NCI-H1436 (cell line): ENCODE measurements around the gene RAPGEF1.

ENCODE experiments used
- DNase-seq: peaks from one replicate; lab custom pipeline; 2025; lab: John Stamatoyannopoulos, UW

The RAPGEF1 gene

DNA sequence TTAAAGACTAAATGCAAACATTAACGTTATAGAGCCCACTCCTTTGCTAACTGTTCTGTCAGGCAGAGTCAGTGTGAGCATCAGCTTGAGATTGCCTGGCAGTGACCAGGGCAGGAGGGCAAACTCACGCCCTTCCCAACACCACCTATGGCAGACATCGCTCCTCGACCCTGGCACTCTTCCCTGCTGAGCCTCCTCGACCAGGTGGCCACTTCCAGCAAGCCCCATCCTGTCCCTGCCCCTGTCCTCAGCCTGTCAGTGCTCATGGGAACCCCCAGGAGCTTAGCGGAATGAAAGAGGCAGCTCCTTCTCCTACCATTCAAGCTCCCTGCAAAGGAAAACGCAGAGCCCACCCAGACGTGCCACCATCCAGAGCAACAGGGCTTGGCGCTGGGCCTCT is 152.5 kb downstream of the RAPGEF1 start:
- no peak for DNase-seq

DNA sequence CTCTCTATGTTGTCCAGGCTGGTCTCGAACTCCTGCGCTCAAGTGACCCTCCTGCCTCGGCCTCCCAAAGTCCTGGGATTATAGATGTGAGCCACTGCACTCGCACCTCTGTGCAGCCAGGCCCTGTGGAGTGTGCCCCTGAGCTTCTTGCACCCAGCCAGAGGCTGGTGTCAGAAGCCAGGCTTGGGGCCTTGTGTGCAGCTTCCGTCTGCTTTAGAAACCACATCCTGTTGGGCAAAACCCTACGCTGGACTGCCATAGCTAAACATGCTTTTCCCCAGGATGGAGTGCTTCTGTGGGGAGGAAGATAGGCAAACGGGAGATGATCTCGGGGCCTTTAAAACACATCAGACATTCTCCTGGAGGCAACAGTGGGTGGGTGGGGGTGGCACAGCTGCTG is 154.5 kb downstream of the RAPGEF1 start:
- no peak for DNase-seq

DNA sequence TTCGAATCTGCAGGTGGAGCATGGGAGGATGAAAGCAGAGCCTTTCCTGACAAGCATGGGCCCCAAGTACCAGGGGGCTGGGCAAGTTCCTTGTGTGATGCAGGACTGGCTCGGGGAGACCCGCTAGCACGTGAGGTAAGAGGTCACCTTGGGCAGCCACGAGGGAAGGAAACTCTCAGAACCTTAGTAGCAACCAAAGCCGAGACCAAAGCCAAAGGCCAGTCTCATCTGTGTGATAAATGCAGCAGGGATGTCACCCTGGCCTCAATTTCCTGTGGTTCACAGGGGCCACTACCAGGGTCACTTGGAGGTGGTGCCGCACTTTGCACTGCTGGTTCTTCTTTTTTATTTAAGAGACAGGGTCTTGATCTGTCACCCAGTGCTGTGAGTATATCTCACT is 155.0 kb downstream of the RAPGEF1 start:
- DNase-seq = no peak

DNA sequence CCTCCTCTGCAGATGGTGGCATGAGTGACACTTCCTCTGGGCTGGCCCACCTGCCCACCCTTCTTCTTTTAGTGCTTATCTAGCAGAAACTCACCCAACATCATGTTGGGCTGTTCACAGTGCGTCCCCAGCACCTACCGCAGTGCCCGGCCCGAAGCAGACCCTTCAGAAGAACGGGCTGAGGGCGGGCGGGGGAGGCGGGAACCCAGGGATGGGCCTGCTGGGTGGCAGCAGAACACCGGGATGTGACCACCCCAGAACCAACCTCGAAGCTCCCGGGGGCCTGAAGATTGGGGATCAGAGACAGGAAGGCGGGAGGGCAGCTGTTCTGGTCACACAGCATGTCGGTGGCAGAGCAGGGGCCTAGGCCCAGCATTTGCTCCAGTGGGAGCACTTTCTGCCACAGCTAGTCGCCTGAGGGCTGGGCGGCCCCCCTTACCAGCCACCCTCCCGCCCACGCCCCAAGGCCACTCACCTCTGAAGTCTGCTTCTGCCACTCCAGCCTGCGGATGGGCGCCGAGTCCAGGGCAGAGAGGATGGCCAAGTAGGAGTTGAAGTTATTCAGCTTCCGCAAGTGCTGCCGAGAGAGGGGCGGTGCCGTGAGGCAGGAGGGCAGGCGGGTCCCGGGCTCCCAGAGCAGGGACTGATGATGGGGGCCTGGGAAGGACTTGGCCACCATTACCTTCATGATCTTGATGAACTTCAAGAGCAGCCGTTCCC is 155.9 kb downstream of the RAPGEF1 start:
- DNase-seq = no peak

DNA sequence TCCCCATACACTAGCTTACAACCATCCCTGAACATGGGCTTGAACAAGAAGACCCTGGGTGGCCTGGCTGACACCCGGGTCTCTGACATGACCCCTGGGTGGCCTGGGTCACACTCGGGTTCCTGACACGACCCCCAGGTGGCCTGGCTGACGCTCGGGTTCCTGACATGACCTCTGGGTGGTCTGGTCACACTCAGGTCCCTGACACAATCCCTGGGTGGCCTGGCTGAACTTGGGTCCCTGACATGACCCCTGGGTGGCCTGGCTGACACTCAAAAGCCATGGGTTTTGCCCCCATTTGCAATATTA is 156.6 kb downstream of the RAPGEF1 start:
- DNase-seq = no peak

DNA sequence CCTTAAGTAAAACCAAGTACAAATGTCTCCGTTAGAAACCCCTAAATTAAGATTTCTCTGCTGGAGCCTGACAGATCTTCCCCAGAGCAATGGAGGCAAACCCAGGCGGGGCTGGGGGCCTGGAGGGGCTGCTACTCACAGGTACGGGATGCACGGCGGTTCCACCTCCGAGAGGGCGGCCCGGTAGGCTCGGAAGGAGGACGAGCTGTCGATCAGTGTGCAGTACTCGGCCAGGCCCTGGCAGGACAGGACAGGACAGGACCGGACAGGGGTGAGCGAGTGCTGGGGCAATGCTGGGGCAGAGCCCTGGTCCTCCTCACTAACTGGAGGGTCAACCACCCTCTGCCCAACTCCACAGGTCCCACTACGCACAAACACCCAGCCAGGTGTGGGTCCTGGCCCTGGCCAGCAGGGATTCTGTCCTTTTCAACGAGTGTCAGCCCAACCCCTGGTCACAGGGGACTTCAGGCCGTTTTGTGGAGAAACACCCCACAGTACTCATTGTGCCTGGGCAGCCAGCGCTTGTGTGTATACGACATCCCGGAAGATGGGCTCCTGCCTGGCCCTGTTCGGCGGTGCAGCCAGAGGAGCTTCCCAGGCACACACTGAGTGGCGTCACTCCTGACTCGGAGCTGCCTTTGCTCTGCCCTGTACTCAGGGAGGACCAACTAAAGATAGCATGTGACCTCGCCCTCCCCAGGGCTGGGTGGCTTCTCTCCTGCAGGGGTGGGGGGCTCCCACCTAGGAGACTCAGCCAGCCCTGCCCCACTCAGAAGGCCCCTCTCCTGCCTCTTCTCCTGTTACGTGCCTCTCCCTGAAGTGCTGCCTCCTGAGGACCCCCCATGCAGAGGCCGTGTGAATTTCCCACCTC is 157.2 kb downstream of the RAPGEF1 start:
- no peak for DNase-seq

DNA sequence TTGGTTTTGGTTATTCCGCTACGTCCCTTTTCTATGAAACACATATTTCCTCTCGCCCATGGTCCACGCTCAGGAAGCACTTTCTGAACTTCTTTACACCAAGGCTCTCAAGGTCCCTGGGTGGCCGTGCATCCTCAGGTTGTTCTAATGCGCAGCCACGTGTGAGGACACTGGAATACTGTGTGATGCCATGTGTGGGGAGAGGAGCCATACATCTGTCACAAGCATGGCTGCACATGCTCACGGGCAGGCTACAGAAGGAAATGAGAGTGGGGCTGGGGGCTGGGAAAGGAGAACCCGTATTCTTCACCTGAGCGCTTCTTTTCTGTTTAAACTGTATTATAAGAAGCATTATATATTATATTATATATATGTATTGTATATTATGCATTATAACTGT is 157.8 kb downstream of the RAPGEF1 start:
- DNase-seq = no peak

DNA sequence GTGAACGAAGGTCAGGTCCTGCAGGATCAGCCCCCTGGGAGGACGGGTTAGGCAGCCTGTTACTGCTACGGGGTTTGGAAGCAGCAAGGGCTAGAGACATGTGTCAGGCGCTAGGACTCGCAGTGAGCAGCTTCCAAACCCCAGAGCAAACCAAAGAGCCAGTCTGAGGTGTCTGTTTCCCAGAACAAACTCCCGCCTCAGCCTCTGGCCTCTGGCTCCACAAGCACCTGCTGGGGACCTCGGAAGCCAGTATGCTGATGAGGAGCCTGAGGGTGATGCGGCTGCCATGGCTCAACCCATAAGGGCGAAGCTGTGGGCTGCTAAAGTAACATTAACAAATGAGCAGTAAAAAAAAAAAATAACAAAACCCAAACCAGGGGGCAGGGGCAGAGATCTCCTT is 159.5 kb downstream of the RAPGEF1 start:
- DNase-seq = no peak

DNA sequence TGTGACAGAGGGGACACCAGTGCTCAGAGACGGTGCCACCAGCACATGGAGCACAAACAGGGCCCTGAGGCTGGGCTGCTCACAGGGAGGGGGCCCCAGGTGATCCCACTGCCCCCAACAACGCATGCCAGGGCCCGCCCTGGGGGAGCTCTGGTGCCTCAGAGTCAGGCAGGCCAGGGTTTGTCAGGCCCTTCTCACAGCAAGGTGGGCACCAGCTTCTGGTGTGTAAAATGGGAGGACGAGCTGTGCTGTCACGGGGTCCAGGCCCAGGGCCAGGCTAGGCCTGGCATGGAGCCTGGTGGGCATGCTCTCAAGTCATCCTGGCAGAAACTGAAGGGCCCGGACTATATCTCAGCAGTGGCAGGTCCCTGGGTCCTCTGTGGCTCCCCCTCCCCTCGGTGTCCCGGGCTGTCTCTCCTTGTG is 160.1 kb downstream of the RAPGEF1 start:
- DNase-seq = no peak

DNA sequence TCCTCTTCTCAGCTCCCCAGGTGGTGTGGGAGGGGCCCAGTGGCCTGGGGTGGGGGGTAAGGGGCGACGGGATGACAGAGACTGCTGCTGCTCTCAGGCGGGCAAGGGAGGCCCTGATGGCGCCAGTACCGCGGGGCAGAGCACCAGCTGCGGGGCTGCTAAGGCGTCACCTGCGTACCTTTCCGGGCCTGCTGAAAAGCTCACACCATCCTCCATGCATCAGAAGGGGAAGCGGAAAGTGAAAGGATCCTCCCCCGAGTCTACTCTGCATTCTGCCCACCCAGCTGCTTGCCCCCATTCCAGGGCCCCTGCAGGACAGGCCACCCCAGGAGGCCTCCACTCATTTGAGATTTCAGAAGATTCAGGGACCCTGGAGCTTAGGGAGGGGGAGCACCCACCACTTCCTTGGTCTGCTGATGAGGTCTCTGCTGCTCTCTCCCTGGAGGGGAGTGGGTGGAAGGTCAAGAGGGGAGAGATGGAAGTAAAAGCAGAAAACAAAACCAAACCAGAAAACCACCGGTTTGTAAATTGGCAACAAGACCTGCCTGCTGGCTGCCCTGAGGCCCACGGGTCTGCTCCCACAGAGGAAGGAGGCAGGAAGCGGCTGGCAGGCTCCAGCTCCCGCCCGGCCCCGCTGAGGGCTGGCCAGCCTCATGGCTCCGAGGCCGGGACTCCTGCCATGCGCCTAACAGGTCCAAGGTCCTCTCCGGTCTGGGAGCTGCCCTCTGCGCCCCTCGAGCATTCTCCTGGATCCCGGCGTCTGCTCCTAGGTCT is 161.0 kb downstream of the RAPGEF1 start:
- no peak for DNase-seq

DNA sequence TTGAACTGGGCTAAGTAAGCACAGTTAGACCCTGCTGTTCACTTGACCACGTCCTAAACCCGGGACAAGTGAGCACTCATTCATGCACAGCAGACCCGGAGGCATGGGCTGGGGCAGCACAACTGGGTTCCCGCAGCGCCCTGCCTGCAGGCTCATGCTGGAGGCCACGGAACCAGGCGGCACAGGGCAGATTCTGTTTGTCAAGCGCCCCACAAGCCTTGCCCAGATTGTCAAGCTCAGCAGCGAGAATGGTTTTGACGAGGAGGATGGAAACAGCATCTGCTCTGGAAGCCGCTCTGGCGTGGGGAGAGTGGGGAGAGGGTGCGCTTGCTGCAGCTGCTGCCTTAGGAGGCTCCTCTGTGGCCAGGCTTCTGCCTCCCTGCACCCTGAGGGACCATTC is 161.9 kb downstream of the RAPGEF1 start:
- DNase-seq = no peak

DNA sequence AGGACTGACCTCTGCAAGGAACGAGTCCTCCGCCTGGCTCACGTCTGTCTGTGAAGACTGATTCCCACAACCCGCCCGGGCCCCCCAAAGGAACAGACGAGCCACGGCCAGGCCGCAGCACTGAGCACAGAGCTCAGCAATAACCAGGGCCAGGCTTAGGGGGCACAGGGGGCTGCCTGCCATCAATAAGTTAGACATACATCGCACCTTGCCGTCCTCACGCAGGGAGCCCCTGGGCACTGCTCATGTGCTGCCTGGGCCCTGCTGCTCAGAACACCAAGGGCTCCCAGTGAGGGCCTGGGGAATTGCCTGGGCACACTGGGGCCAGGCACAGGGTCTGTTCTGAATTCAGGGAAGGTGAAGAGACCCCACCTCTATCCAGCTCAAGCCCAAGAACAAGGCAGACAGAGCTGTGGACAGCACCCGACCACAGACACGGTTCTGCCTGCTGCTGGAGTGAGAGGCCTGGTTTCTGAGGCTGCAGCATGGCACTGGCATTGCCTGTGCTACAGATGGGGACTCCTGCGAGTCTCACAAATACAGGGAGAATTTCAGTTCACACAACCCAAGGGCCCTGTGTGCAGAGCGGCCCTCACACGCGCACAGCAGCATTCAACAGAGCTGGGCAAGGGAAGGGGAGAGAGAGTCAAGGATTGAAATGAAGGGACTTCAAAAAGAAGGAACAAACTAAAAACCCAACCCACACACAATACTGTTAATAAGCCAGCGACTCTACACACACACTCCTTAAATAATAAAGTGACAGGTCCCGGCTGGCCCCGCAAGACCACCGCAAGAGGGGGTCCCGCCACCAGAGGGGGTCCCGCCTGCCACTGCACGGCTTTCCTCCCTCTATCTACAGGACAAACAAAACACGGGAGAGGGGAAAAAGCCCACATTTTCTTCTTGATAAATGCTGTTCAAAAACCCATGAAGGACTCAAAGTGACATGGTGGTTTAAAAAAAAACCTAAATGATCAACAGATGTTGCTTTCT is 162.6 kb downstream of the RAPGEF1 start:
- no peak for DNase-seq

DNA sequence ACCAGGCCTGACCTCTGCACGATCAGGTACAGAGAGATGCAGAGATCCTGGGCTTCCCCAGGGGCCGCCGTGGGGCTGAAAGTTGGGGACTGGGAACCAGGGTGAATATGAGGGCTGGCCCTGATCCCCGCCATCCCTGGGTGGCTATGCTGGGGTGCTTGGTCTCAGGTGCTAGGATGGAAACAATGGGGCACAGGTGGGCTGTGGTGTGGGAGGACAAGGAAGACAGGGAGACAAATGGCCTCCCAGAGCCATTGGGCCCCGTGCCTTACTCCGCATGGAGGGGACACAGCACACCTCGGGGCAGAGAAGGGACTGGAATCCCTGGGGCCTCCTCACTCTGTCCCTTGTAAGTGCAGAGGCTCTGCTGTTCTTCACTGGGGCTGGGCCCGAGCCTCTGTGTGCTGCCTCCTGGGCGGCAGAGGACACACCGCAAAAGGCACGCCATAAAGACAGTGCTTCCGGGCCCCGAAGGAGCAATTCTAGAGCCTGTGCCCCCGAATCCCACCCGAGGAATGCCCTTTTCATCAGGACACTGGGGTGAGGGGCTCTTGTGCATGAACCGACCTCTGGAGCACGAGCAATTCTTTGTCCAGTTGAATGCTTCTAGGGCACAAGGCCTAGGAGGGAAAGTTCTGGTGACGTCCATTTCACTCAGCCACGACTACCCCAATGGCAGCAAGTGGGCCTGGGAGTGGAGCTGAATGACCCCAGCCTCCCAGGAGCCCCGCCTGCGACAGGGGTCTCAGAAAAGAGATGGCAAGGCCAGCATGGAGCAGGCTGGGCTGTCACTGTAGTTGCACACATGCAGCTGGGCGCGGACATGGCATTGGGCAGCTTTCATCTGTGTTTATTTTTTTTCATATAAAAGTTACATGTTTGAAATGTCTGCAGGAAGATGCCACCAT is 163.7 kb downstream of the RAPGEF1 start:
- no peak for DNase-seq

DNA sequence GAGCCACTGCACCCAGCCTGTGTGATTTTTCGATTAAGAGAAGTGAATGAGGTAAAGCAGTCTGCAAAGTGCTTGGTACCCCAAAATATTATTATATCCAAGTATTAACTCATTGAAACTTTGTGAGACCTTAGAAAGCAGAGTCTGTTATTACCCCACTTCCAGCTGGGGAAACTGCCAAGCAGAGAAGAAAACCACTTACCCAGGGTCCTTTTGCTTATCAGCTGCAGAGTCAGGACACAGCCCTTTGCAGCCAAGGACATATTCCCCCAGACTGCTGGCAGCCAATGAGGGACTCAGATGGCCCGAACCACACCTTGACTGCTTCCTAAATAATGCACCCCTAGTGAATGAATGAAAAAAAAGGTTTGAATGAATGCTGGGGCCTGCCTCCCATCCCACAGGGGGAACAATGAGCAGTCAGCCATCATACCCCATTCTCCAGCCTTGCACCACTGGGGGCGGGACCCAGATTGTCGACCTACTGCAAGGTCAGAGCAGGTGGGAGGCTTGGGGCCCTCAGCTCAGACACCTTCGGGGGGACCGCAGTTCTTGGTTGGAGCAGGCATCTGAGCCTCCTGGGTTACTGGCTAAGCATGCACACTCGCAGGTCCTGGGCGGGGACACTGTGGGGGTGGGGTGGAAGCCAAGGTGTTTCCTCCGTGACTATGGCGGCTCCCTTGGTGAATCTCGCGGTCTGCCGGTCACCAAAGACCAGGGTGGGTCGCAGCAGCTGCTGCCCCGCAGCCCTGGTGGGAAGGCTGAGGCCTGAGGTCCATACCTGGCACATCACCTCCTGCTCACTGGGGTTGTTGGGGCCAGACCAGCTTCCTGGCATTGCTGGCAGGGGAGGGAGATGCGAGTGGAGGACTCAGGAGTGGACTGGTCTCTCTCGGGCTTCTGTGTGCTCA is 164.9 kb downstream of the RAPGEF1 start:
- no peak for DNase-seq

DNA sequence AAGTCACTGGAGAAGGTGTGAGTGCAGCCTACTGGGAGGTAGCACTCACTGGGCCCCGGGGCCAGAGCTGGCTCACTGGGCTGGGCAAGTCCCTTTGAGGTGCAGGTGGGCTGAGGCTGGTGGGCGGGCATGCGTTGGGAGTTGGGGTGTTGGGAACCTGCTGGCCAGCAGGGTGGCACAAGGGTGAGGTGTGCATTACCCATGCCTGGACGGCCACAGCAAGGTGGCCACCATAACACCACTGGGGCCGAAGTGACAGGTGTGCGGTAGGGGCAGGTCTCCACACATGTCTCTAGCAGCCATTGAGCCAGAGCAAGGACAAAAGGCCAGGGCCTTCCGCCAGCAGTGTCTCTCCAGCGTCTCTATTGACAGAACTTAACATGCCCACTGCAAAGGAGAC is 172.0 kb downstream of the RAPGEF1 start:
- DNase-seq = no peak

DNA sequence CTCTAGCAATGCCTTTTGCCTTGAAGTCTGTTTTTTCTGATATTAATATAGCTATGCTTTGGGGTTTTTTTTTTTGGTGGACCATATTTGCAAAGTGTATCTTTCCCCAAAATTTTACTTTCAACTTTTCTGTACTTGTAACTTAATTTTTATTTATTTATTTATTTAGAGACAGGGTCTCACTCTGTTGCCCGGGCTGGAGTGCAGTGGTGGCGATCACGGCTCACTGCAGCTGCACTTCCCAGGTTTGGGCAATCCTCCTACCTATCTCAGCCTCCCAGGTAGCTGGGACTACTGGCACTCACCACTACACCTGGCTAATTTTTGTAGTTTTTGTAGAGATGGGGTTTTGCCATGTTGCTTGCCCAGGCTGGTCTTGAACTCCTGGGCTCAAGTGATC is 173.7 kb downstream of the RAPGEF1 start:
- no peak for DNase-seq

DNA sequence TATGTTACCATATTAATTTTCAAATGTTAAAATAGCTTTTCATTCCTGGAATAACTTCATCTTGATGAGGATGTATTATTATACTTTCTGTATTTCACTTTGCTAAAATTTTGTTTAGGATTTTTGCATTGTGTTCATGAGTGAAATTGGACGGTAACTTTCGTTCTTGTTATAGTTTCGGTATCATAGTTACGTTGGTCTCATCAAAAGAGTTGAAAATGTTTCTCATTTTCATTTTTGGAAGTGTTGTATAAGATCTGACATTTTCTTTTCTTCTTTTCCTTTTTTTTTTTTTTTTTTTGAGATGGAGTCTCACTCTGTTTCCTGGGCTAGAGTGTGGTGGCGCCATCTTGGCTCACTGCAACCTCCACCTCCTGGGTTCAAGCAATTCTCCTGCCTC is 174.5 kb downstream of the RAPGEF1 start:
- no peak for DNase-seq

DNA sequence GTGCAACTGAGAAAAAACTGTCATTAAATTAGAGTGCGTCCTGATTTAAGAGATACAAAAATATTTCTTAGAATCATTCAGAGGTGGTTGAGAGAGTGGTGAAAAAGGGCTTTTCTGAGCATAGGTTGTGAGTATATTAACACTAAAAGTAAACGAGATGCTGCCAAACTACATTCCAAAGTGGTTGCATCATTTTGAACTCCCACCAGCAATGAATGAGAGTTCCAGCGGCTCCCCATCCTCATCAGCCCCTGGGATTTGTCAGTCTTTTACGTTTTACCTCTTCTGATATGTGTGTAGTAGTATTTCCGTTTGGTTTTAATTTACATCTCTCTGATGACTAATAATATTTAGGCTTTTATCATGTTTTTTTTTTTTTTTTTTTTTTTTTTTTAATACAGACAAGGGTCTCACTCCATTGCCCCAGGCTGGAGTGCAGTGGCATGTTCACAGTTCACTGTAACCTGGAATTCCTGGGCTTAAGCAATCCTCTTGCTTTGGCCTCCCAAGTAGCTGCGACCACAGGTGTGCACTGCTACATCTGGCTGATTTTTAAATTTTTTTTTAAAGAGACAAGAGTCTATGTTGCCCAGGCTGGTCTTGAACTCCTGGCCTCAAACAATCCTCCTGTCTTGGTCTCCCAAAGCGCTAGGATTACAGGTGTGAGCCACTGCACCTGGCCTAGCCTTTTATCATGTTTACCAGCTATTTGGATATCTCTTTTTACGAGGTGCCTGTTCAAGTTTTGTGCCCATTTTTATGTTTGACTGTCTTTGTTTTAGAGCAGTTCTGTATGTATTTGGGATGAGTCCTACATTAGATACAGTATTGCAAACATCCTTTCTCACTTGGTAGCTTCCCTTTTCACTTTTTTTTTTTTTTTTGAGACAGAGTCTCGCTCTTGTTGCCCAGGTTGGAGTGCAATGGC is 177.6 kb downstream of the RAPGEF1 start:
- no peak for DNase-seq
